ENCODE data around the gene ATP5MC2.

DNA sequence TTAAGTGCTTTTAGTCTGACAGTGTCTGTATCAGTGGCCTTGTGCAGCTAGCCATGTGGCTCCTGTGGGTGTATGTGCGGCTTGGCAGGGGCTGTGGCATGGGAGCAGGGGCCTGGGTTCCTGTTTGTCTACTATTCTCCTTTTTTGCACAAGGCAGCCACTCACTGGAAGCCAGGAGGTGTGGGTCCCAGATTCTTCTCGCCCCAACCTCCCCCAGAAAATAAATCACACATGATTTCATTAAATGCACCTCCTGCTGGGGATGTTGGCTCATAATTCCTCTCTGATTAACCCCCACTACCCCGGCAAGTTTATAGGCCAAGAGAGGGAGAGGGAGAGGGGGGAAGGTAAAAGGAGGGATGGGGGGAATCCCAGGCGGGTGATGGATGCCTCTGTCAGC is 33.8 kb upstream of the ATP5MC2 start:
- no peak for TF ChIP-seq POLR2A (IDR thresholded peaks at IDR 0.05; ENCODE audit: low read length)
- no peak for TF ChIP-seq GATA1 (IDR thresholded peaks at IDR 0.05; ENCODE audit: low read depth, low read length)

Measured in erythroblast (primary cell).